C1 segment of cervical spinal cord (tissue), 14 donors: Measurements from ENCODE around the gene ZDHHC24.

Experiments used
- DNase-seq, 14 donors: peaks; one replicate each; lab custom pipeline; 2025; lab: John Stamatoyannopoulos, UW

ZDHHC24 gene

DNA sequence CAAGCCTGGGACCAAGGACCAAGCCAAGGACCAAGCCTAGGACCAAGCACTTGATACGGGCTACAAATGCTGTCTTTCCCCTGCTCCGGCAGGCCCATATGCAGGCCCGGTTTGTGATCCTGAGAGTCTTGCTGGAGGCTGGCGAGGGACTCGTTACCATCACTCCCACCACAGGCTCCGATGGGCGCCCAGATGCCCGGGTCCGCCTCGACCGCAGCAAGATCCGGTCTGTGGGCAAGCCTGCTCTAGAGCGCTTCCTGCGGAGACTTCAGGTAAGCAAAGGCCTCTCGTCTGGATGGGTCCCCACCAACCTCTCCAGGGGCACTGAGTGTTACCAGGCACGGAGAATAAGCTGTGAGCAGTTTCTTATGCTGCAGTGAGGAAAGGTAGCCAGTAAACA, 48.6 kb downstream of the ZDHHC24 start:
- DNase-seq = no peak

DNA sequence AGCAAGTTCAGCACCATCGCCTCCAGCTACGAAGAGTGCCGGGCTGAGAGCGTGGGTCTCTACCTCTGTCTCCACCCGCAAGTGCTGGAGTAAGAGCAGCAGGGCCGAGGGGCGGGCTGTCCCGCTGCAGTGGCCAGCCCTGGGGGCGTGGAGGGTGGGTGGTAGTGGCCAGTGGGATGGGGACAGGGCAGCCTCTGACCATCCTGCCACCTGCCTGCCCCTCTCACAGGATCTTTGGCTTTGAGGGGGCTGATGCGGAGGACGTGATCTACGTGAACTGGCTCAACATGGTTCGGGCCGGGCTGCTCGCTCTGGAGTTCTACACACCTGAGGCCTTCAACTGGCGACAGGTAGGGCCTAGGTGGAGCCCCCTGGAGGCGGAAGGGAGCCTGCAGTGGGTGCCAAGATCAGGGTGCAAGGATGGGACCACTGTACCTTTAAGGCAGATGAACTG, 50.4 kb downstream of the ZDHHC24 start:
- no peak for DNase-seq

DNA sequence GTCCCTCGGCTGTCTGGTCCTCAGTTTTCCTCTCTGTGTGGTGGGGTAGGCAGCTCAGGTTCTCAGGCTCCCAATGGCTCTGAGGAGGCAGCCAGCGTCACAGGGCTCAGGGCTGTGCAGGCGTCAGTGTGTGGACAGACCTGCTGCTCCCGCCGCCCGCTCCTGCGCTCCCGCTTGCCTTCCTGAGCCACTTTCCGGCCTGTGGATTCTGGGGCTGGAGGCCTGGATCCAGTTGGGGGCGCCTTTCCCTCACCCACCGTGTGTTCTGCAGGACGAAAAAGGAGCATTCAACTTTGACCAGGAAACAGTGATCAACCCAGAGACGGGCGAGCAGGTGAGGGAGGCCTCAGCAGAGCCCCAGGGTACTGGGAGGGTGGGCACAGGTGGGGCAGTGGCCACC, 50.9 kb downstream of the ZDHHC24 start:
- DNase-seq = no peak

DNA sequence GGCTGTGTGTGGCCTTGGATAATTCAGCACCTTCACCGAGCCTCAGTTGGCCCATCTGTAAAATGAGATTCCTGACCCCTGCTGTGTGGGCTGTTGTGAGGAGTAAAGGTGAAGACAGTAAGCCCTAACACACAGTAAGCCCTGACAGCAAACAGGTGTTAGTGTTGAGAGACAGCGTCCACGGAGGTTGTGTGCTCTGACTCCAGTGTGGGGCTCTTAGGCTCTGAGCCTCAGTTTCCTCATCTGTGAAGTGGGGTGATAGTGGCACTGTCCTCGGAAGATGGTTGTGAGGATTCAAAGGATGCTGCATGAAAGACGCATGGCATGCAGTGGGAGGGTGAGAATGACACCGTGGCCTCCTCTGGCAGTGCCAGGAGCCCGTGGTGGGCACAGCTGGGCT, 51.4 kb downstream of the ZDHHC24 start:
- DNase-seq = no peak

DNA sequence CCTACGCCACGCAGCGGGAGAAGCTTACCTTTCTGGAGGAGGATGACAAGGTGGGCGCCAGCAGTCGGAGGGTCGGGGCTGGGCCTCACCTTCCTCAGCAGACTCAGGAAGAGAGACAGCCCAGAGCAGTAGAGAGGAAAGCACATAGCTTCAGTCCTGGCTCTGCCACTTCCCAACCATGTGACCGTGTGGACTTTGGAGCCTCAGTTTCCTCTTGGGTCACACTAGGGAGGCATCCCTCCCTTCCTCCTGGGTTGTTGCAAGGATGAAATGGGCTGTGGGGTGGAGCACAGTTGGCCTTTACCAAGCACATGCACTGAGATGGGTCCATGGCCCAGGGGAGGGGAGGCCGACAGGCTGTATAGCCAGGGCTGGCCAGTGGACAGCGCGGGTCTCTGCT, 52.7 kb downstream of the ZDHHC24 start:
- DNase-seq = no peak

DNA sequence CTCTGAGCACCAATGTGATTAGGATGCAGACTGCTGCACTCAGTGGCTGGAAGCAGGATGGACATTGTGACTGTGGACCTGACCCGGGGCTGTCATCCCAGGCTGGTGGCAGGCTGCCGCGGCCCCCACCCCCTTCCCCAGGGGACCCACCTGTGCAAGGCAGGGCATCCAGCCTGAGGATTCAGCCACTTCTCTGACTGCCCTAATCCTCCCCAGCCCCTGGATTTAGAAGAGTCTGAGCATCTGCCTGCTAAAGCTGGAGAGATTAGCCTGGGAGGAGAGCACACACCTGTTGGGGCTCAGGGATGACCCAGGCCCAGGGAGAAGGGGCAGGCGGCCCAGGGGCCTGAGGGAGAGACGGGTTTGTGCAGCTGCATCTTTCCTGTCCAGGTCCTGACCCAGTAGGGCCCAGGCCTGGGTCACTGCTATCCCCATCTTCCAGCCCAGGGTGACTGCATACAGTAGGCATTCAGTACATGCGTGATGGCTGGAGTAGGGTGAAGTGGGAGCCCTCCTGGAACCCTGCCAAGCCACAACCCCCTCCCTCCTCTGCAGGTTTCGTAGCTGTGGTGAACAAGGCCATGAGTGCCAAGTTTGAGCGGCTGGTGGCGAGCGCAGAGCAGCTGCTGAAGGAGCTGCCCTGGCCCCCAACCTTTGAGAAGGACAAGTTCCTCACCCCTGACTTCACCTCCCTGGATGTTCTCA, 53.5 kb downstream of the ZDHHC24 start:
- DNase-seq = no peak

DNA sequence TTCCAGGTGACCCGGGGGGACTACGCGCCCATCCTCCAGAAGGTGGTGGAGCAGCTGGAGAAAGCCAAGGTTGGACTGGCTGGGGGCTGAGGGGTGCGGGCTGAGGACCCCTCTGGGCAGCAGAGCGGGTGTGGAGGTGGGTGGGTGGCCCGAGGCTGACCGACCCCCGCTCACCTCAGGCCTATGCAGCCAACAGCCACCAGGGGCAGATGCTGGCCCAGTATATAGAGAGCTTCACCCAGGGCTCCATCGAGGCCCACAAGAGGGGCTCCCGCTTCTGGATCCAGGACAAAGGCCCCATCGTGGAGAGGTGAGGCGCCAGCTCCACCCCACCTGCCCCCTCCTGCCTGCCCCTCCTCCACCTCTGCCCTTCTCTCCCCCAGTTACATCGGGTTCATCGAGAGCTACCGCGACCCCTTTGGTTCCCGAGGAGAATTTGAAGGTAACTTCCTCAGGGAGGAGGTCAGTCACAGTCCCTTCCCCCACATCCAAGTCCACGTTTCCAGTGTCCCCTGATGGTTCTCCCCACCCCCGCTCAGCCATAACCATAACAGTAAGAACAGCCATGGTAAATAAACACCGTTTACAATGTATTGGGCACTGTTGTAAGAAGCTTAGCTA, 54.4 kb downstream of the ZDHHC24 start:
- DNase-seq = no peak

DNA sequence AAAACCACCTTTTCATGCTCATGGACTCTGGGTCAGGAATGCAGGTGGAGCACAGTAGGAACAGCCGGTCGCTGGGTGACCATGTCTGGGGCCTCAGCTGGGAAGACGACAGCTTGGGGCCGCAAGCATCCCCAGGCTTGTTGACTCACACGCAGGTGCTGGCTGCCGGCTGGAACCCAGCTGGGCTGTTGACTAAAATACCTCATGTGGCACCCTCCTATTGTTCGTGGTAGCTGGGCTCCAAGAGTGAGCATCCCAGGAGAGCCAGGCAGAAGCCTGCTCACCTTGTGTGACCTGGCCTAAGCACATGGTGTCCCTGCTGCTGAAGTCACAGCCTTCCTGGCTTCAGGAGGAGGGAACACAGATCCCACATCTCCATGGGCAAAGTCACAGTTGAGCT, 56.2 kb downstream of the ZDHHC24 start:
- no peak for DNase-seq

DNA sequence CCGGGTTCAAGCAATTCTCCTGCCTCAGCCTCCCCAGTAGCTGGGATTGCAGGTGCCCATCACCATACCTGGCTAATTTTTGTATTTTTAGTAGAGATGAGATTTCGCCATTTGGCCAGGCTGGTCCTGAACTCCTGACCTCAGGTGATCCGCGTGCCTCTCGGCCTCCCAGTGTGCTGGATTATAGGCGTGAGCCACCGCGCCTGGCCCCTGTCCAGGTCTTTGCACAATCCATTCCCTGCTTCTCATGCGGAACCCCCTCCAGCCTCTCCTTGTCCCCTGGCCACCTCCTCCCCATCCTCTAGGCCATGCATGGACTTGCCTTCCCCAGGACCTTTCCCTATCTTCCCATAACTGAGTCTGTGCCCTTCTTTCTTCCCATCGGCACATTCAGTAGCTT, 56.9 kb downstream of the ZDHHC24 start:
- DNase-seq = no peak

DNA sequence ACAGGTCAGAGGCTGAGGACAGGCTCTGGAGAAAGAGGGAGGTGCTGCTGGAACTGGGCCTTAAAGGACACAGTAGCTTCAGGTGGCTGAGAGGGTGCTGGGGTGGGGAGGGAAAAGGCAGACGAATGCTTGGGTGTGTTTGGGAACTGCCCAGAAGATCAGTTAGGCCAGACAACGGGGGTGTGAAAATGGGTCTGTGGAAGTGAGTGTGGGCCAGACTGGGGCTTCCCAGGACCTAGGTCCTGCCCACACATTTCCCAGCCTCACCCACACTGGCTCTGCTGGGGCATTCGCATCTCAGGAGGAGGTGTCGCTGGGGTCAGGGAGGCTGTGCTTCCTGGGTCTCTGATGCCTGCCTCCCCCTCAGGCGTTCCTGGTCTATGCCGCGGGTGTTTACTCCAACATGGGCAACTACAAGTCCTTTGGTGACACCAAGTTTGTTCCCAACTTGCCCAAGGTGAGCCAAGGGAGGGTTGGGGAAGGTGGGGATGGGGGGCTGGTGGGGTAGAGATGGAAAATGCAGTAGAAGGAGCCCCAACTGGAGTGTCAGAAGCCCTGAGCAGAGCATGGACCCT, 61.0 kb downstream of the ZDHHC24 start:
- no peak for DNase-seq

DNA sequence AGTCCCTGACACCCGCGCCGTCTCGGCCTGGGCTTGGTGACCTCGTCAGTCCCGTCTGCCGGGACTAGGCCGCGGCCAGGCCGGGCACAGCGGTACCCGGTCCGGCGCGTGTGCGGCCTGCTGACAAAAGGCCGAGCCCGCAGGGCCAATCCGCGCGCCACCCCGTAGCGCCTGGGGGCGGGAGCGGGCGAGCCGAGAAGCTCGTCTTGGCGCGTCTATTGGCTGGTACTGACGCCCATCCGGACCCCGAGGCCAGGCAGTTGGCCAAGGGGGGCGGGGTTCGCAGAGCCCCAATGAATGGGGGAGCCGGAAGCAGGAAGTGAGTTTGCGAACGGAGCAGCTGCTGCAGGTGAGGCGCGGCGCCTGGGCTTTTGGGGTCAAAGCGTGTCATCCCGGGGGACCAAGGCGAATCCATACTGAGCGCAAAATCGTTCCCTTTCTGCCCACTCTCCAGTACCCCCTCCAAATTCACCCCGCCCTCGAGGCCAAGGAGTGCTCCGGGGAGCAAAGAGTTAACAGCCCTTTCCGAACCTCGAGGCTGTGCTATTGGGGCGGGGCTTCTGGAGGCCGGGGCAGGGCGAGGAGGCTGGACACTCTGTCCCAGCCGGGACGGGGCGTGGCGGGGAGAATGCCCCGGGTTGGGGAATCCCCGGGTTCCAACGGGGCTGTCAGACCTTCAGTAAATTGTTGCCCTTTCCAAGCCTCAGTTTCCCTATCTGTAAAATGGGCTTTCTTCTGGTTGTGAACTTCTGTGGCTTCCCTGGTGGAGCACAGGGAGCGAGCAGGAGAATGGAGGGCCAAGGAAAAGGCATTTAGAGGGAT, 65.5 kb downstream of the ZDHHC24 start, which contains the start of gene DPP3:
Gene DPP3, plus strand, starts transcription at position 318 of the 822 bp plus-strand sequence. CDS start 1,767 bp downstream, outside the sequence.
- DNase-seq = peak; percentile 79 to 97 (median 94)

DNA sequence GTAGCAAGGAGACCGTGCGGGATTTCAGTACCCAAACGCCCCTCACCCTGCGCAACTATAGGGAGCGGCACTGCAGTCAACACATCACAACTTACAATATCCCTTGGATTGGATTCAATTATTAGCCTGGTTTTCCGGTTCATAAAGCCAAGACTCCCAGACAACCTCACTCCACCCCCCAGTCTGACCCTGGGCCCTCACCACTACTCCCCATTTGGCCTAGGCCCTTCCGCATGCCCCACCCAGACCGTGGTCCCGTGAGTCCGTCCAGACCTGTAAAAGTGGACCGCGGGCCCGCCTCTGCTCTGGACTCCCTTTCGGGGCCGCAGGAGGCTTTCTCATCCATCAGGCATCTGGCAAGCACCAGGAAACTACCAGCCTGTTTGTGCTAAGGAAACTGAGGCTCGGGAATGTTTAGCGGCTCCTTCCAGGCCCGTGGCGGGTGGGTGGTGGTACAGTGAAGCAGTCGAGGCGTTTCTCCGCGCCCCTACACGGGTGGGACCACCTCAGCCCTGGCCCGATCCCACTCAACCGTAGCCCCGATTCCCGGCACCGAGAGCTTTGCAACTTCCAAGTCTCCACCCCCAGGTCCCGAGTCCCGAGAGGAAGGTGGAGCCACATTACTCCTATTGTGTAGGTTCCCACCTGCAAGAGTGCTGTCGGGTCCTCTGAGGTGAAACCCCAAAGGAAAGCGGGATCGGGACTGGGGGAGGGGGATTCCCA, 66.3 kb downstream of the ZDHHC24 start:
- DNase-seq = peak in 4 of 14 donors; percentile 44 to 82 (median 51)

DNA sequence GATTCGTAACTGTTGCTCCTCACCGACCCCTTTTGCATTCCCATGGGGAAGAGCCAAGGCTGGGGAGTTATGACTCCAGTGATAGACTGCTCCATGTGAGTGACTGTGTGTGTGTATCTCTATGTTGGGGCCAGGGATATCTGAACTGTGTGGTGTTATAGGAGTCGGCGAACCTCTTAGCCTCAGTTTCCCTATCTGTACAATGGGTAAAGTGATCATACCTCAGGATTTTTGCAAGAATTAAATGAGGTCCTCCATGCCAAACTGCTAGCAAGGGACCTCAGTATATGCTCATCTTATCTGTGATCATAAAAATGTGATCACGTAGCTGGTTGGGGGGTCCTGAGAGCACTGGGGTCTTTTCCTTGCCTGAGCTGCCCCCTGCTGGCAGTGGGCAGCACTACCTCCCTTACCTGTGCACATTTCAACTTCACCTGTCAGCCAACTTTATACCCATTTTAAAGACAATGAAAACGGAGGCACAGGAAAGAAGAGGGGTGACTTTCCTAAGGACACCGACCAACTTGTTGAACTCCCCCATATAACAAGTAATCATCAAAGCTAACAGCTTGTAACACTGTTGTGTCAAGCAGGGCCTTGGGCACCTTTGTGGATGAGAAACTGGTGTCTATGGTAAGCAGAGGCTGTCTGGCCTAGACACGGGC, 67.0 kb downstream of the ZDHHC24 start:
- DNase-seq = no peak

DNA sequence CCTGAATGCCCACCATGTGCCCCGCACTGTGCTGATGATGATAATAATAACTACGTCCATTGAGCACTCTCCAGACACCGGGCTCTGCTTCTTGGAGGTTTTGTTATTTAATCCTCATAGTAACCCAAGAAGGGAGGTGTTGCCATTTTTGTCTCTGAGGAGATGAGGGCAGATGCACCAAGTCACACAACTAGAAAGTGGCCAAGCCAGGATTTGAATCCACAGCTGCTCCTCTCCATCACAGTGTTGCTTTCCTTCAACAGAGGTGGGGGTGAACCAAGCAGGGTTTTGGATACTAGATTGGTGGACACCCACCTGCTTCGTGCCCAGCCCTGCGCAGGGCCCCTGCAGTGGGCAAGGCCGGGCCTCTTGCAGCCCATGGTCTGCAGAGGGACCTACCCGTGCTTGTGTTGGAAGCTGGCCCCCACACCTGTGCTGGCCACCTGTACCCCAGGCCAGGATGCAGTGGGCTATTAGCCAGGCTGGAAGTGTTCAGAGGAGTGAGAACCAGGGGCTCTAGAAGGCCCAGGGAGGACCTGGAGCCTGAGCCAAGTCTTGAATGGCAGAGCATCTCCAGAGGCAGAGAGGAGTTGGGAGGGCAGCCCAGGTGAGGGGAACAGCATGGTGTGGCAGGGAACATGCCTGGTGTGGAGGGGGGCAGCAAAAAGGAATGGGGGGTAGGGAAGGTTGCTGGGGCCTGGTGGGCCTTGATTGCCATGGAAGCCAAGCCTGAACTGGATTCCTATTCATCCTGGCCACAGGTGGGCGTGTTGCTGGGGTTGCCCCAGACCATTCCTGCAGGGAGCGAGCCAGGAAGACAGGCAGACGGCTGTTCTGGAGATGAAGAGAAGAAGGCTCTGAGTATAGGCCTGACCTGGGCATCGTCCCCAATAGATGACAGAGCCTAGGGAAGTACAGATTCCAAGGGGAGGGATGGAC, 68.3 kb downstream of the ZDHHC24 start:
- no peak for DNase-seq

DNA sequence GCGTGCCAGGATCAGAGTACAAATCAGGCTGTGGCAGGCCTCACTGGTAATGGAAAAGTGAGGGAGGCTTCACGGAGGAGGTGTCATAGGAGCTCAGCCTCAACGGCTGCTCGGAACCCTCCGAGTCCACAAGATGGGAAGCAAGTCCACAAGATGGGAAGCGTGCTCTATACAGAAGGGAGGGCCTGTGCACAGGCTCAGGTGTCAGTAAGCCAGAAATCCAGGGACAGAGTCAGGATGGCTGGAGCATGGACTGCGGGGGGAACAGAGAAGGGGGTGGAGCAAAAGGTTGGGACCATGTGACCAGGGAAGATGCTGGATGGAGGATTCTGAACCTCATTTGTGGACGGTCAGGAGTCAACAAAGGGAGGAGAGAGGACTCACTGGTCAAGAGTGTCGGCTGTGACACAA, 69.0 kb downstream of the ZDHHC24 start:
- peak in 1 of 14 donors; percentile 17 for DNase-seq

DNA sequence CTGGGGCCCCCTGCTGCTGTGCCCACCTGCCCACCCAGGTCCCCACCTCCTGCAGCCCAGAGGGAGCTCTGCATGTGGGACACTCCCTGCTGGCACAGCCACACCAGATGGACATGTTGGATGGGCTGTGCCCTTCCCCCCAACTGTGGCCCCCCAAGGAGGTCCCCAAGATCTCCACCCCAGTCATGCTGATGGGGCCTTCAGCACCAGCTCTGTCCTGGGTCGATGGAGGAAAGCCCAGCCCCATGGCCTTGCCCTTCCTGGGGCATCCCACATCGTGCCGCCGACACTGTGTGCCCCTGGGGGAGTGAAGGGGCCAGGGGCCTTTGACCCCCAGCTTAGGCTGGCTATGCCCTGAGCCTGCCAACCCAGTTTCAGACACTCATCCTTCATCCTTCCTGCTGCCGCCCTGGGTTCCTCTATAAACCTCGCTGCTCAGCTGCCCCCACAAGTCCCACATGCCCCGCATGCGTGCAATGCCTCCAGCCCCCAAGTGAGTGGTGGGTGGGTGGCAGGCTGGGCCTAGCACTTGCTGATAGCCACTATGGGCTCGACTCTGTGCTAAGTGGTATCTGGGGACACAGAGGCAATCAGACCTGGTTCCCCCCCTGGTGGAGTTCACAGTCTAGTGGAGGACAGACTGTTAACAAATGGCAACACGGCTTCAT, 69.5 kb downstream of the ZDHHC24 start:
- DNase-seq = no peak

DNA sequence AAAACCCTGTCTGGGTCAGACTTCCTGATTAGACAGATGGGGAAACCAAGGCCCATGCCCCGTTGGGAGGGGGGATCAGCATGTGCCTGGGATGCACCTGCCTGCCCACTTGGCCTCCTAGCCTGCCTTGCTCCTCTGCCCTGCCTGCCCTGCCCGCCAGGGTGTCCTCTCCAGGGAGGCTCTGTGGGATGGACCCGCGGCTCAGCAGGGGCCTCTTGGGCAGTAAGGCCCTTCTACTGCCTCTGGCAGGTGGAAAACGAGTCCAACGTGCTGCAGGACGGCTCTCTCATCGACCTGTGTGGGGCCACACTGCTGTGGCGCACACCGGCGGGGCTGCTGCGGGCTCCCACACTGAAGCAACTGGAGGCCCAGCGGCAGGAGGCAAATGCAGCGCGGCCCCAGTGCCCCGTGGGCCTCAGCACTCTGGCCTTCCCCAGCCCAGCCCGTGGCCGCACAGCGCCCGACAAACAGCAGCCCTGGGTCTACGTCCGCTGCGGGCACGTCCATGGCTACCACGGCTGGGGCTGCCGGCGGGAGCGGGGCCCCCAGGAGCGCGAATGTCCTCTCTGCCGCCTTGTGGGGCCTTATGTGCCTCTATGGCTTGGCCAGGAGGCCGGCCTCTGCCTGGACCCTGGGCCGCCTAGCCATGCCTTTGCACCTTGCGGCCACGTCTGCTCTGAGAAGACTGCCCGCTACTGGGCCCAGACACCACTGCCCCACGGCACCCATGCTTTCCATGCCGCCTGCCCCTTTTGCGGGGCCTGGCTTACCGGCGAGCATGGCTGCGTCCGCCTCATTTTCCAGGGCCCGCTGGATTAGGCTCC, 70.3 kb downstream of the ZDHHC24 start:
- no peak for DNase-seq
